Activated CD8-positive, alpha-beta memory T cell treated with anti-CD3 and anti-CD28 coated beads for 24 hours (primary cell): Measurements from ENCODE around the gene ESYT1.
"Not testable (repeated sequence)": the region's sequence is repeated elsewhere in the genome, so short reads cannot be mapped to it uniquely, and the experiment has no call there.

ENCODE experiments used
- DNase-seq: peaks from one replicate; pipeline ENCODE4 v3.0.0-alpha.2; 2020

ESYT1 gene

GRCh38 chr12:56129942-56130495 is 2.0 kb downstream of the ESYT1 start:
- DNase-seq = no peak

DNA sequence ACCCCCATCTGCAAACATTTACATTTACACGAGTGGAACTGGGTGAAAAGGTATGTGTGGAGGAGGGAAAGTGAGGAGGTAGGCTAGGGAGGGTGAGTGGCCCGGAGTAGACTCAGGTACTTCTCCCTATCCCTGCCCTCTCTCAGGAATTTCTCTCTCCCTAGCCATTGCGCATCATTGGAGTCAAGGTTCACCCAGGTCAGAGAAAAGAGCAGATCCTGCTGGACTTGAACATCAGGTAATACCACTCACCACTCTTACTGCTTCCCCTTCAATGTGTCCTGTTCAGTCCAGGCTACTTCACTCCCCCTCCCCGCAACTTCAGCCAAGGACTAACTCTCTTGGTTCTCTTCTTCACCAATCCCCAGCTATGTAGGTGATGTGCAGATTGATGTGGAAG is 2.8 kb downstream of the ESYT1 start:
- DNase-seq = no peak

DNA sequence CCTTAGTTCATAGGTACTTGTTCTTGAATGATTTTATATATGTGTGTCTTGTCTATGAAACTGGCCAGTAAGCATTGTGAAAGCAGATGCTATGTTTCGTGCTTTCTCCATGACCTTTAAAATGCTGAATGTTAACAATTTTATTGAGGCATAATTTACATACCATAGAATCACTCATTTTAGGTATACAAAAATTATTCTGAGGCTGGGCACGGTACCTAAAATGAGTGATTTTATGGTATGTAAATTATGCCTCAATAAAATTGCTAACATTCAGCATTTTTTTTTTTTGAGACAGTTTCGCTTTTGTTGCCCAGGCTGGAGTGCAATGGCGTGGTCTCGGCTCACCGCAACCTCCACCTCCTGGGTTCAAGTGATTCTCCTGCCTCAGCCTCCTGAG is 6.8 kb downstream of the ESYT1 start:
- no peak for DNase-seq

DNA sequence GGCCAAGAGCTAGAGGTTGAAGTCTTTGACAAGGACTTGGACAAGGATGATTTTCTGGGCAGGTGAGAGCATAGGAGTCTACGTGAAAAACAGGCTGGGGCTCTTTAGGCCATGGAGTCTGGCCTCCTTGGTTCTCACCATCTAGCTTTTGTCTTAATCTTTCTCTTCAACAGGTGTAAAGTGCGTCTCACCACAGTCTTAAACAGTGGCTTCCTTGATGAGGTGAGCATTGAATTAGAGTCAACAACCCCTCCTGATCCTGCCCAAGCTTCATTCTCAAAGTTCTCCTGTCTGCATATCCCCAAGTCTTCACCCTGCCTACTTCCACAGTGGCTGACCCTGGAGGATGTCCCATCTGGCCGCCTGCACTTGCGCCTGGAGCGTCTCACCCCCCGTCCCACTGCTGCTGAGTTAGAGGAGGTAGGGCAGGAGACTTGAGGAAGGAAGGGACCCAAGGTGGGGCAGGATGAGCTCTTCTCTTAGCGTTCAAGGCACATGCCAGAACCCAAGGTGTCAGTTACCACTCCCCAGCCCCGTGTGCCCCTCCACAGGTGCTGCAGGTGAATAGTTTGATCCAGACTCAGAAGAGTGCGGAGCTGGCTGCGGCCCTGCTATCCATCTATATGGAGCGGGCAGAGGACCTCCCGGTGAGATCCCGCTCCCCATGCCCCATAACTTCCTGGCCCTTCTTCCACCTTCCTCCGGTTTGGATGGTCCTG is 9.9 kb downstream of the ESYT1 start:
- DNase-seq = no peak

- no peak for DNase-seq
Observed at GRCh38 chr12:56141946-56142784, 14.1 kb downstream of the ESYT1 start.

- no peak for DNase-seq
Observed at GRCh38 chr12:56143217-56143616, 15.2 kb downstream of the ESYT1 start.

DNA sequence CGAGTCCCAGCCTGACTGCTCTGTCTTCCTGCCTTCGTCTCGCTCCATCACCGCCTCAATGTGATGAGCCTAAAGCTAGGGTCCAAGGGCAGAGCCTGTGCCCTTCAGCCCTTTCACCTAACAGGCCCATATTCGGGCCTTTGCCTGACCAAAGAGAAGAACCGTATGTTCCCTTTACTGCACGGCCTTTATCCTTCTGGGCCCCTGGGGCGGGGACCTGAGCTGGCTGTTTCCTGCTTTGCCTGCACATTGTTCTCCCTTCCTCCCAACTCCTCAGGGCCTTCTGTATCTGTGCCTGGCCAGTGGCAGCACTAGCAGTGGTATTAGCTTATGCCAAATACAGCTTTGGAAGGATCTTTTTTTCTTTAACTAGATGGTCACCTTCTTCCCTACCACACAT is 15.8 kb downstream of the ESYT1 start:
- DNase-seq = no peak

DNA sequence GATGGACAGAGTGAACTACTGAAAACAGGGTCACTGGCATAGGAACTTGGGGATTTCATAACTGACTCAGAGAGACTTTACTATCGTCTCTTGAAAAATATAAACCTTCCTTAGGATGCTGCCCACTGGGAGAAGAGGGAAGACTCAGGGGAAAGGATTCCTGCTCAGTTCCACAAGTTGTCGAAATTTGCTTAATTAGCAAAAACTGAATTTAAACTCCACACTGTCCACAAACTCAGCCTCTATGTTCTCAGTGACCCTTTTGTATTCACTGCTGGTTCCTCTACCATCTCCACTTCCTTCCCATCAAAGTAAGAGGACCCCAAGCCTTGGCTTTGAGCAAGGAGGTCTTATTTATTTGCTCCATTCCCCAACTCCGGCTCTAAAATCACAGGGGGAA is 17.1 kb downstream of the ESYT1 start:
- DNase-seq = no peak

- no peak for DNase-seq
Observed at GRCh38 chr12:56146492-56147460, 18.7 kb downstream of the ESYT1 start.

DNA sequence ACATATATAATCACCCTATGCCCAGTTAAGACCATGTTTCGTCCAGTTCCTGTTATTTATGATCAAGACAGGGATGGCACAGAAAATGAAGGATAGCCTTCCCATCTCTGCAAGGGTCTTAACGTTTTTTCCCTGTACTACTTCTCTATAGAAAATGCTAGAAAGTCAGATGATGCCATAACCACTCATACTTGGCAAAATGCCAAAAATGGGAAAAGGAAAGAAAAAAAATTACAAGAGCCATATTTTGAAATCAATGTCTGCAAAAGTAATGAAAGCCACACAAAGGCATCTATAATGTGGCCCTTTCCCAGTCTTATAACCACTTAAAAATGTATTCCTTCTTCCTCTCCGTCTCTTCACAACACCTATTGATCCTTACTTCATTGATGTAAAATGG is 22.5 kb downstream of the ESYT1 start:
- no peak for DNase-seq

- DNase-seq = peak; percentile 86
Observed at GRCh38 chr12:56151672-56152131, 23.6 kb downstream of the ESYT1 start.

DNA sequence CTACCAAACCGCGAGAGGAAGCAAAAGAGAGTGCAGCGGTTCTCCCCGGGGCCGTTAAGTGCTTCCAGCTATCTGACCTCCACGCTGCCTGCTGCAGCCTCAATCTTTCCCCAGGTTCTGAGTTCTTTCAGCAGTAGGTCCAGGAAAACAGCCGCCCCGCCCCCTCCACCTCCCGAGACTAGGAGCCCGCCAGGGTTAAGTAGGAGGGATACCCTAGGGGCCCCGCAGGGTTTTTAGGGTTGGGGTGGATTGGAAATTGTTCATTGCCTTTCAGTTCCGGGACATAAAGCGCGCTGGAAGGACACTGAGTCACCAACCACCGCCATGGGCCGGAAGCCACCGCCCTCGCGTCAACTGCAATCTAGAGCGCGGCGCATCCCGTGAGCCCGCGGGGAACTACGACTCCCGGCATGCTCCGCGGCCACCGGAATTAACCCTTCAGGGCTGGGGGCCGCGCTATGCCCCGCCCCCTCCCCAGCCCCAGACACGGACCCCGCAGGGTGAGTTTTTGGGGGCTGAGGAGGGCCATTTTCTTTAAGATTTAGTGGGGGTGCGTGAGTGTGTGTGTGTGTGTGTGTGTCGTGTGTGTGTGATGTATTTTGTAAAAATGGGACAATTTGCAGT is 24.2 kb downstream of the ESYT1 start, which contains the start of gene MYL6B:
TSS of gene MYL6B (plus strand) at position 456 of the 624 bp plus-strand sequence. CDS start 1,332 bp downstream, outside the sequence.
- peak; percentile 95 for DNase-seq

DNA sequence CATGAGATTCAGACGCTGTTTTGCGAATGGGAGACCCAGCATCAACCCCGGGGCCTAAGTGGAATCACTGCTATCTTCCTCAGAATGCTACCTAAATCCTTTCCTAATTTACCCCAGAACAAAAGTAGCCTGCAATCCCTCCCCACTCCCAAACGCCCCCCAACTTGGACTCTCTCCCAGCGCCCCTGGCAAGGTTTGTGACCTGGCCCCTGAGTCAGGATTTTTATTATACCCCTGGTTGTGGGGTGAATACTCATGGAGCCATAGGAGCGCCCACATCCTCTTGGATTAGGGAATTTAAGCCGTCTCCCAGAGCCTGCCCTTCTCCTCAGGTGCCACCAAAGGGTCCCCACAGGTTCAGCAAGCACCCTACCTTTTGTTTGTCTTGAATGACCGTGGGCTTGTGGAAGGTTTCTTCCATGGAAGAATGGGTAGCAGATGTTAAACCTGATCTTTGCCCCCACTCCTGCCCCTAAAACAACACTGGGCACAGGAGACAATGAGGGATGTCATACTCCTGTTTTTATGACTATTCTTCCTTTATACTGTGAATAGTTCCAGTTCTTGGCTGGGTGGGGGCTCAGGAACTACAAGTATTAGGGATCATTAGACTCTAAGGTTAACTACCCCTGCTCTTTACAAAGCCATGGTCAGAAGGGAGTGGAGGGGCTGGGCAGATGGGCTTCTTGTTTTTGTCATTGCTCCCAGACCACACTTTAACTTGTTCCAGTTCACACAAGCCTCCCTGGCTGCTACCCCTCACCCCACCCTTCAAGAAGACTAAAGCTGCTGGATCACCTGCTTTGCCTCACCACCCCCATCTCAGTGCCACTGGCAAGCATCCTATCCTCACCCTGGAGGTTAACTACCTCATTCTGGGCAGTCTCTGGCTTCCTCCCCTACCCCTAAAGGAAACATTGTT is 24.9 kb downstream of the ESYT1 start:
- DNase-seq = no peak

DNA sequence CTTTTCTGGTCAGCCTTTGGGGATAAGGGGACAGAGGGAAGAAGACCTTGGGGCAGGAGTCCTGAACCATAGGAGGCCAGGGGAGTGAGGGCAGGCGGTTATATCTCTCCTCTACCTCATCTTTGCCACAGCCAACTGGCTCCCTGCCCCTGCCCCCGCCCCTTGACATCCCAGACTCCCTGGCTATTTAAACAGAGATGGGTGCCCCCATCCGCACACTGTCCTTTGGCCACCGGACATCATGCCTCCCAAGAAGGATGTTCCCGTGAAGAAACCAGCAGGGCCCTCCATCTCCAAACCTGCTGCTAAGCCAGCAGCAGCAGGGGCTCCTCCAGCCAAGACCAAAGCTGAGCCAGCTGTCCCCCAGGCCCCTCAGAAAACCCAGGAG is 25.6 kb downstream of the ESYT1 start:
- no peak for DNase-seq

- DNase-seq = no peak
Observed at GRCh38 chr12:56154246-56154771, 26.2 kb downstream of the ESYT1 start.

DNA sequence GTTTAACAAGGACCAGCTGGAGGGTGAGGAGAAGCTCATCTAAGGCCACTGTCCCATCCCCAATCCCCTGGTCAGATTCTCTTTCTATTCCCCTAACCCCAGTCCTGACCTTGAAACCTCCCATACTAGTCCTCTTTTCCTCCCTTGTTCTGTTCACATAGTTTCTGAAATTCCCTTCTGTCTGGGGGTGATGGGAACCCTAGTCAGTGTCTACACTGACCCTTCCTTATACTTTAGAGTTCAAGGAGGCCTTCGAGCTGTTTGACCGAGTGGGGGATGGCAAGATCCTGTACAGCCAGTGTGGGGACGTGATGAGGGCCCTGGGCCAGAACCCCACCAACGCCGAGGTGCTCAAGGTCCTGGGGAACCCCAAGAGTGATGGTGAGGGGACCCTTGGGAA is 26.8 kb downstream of the ESYT1 start:
- DNase-seq = no peak

DNA sequence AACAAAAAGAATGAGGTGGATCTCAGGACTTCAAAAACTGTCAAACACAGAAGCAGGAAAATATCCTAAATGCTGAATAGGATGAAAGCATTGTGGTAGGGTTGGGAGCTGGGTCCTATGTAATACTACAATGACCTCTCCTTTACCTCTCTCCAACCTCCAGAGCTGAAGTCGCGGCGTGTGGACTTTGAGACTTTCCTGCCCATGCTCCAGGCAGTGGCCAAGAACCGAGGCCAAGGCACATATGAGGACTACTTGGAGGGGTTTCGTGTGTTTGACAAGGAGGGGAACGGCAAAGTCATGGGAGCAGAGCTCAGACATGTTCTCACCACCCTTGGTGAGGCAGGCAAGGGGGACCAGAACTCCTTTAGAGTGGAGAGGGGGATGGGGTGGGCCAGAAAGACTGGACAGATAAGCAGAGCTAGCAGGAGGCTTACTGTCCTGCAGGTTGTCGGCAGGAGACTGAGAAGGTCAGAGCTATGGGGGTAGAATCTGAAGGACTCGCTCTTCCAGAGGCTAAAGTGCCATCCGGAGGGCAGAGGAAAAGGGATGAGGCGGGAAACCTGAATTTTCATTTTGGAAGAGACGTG is 27.3 kb downstream of the ESYT1 start:
- DNase-seq = no peak

DNA sequence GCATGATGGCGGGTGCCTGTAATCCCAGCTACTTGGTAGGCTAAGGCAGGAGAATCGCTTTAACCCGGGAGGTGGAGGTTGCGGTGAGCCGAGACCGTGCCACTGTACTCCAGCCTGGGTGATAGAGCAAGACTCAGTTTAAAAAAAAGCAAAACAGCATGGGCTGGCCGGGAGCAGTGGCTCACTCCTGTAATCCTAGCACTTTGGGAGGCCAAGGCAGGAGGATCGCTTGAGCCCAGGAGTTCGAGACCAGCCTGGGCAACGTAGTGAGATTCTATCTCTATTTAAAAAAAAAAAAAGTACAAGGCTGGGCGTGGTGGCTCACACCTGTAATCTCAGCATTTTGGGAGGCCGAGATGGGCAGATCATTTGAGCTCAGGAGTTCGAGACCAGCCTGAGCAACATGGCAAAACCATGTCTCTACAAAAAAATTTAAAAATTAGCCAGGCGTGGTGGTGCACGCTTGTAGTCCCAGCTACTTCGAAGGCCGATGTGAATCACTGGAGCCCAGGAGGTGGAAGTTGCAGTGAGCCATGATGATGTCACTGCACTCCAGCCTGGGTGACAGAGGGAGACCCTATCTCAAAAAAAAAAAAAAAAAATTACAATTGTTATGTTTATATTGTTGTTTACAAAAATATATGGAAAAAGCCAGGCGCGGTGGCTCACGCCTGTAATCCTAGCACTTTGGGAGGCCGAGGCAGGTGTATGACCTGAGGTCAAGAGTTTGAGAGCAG is 28.6 kb downstream of the ESYT1 start:
- not testable (repeated sequence) for DNase-seq

GRCh38 chr12:56157201-56158028 is 29.3 kb downstream of the ESYT1 start:
- peak; percentile 84 for DNase-seq
